PC-3 (cell line): ENCODE results near the gene TOR2A.

ENCODE experiments used
- CTCF ChIP-seq: fragments of 300-600 bp; sonication (generic); conservative IDR thresholded peaks from 2 replicates; pipeline ENCODE4 v1.5.1; 2017; ENCODE audit warnings: antibody characterized with exemption, low read depth, mild to moderate bottlenecking, low read length
- EZH2 ChIP-seq: fragments of 300-600 bp; sonication (generic); IDR thresholded peaks from one replicate; pipeline ENCODE4 v1.6.1; 2017; ENCODE audit warnings: antibody characterized with exemption, mild to moderate bottlenecking, low read length; ENCODE audit not compliant: unreplicated experiment
- EZH2phosphoT487 ChIP-seq: fragments of 300-600 bp; sonication (generic); IDR thresholded peaks from 2 replicates; pipeline ENCODE4 v1.6.1; 2018; ENCODE audit warnings: mild to moderate bottlenecking, antibody characterized with exemption, low read length, borderline replicate concordance

GRCh38 chr9:127761061-127761460, 26.0 kb upstream of the TOR2A start:
- no peak for TF ChIP-seq CTCF
- TF ChIP-seq EZH2, result no peak
- no peak for TF ChIP-seq EZH2phosphoT487
